T-helper 17 cell (primary cell): Measurements from ENCODE around the gene MRPL28. TPM values are rescaled to one million over a fixed set of nuclear protein-coding genes. Genes with fewer than 3 reads are reported as not detected.

ENCODE experiments used
- ATAC-seq: fragments of 150-1000 bp; cut with Tn5 transposase; 2 replicates; pipeline ENCODE4 v1.10.0; 2021; ENCODE audit warnings: mild to moderate bottlenecking, moderate library complexity
- DNase-seq, 3 donors: peaks; one replicate each; pipeline versions ENCODE4 v3.0.0 to v3.0.0-alpha.2; 2020 to 2021
- H3K9me3 ChIP-seq: one replicate; pipeline ENCODE4 v1.7.0; 2013; ENCODE audit warnings: low read length, mild to moderate bottlenecking; ENCODE audit not compliant: control insufficient read depth, poor library complexity, severe bottlenecking
- H3K27ac Mint-ChIP-seq: one replicate; pipeline ENCODE4 v1.8.0; 2022; ENCODE audit warnings: mild to moderate bottlenecking, moderate library complexity, mixed read lengths
- H3K27me3 Mint-ChIP-seq: one replicate; pipeline ENCODE4 v1.8.0; 2022; ENCODE audit warnings: mixed read lengths
- H3K36me3 Mint-ChIP-seq: one replicate; pipeline ENCODE4 v1.8.0; 2022; ENCODE audit warnings: low read depth, mixed read lengths
- H3K4me1 Mint-ChIP-seq: one replicate; pipeline ENCODE4 v1.8.0; 2022; ENCODE audit warnings: mild to moderate bottlenecking, mixed read lengths
- H3K4me3 Mint-ChIP-seq: one replicate; pipeline ENCODE4 v1.8.0; 2022; ENCODE audit warnings: mild to moderate bottlenecking, moderate library complexity, mixed read lengths
- total RNA-seq, 4 donors: library from RNA in 2 of 4; stranded (reverse) in 2 of 4; gene quantifications; one replicate each; pipeline ENCODE4 v1.2.3 and lab custom pipeline; 2022 to 2026

The MRPL28 gene
- total RNA-seq, 2 donors from 2014 or later = 25.2 to 25.9 TPM

- peak overlapping the region; percentile 91 for H3K27ac Mint-ChIP-seq
Measured at GRCh38 chr16:325375-326145, 44.8 kb downstream of the MRPL28 start.

GRCh38 chr16:324451-325334, 45.6 kb downstream of the MRPL28 start:
- DNase-seq (peak; percentile 67 to 79 (median 75)), ATAC-seq (peak; percentile 88)
- no peaks in the 10 kb centered on the region for H3K27me3 Mint-ChIP-seq
- H3K4me3 Mint-ChIP-seq = peak overlapping the region; percentile 84
- H3K36me3 Mint-ChIP-seq = peaks cover 4% of the 10 kb centered on the region
- H3K27ac Mint-ChIP-seq = peak overlapping the region; percentile 91
- peaks cover 38% of the 10 kb centered on the region for H3K4me1 Mint-ChIP-seq
- H3K9me3 ChIP-seq = no peaks in the 10 kb centered on the region

More at GRCh38 chr16:325375-326145, 44.8 kb downstream of the MRPL28 start:
- peaks cover 37% of the 10 kb centered on the region for H3K4me1 Mint-ChIP-seq
- H3K27me3 Mint-ChIP-seq = no peaks in the 10 kb centered on the region
- H3K4me3 Mint-ChIP-seq = peak overlapping the region; percentile 84
- no peak for ATAC-seq
- DNase-seq = no peak
- H3K9me3 ChIP-seq = no peaks in the 10 kb centered on the region
- no peaks in the 10 kb centered on the region for H3K36me3 Mint-ChIP-seq

- Mint-ChIP-seq H3K4me1 (peaks cover 41% of the 10 kb centered on the region), H3K36me3 (peaks cover 5% of the 10 kb centered on the region), H3K27me3 (no peaks in the 10 kb centered on the region), H3K27ac (peak overlapping the region; percentile 91), H3K4me3 (peak overlapping the region; percentile 84)
- no peaks in the 10 kb centered on the region for H3K9me3 ChIP-seq
- ATAC-seq = no peak
- no peak for DNase-seq
Measured at GRCh38 chr16:324201-324450, 46.2 kb downstream of the MRPL28 start.

- DNase-seq (no peak), ATAC-seq (no peak)
- H3K4me1 Mint-ChIP-seq = peaks cover 47% of the 10 kb centered on the region
- H3K36me3 Mint-ChIP-seq = peaks cover 5% of the 10 kb centered on the region
- no peaks in the 10 kb centered on the region for H3K9me3 ChIP-seq
- no peaks in the 10 kb centered on the region for H3K27me3 Mint-ChIP-seq
- H3K4me3 Mint-ChIP-seq = peak overlapping the region; percentile 33
- peak overlapping the region; percentile 91 for H3K27ac Mint-ChIP-seq
Measured at GRCh38 chr16:322476-323143, 47.7 kb downstream of the MRPL28 start.

GRCh38 chr16:321532-321931, 48.8 kb downstream of the MRPL28 start:
- Mint-ChIP-seq H3K4me3 (no peak overlapping the region), H3K4me1 (peaks cover 47% of the 10 kb centered on the region), H3K27me3 (no peaks in the 10 kb centered on the region), H3K27ac (no peak overlapping the region), H3K36me3 (peaks cover 5% of the 10 kb centered on the region)
- no peaks in the 10 kb centered on the region for H3K9me3 ChIP-seq
- ATAC-seq = no peak
- DNase-seq = no peak

GRCh38 chr16:320206-320605, 50.1 kb downstream of the MRPL28 start:
- ATAC-seq = no peak
- no peaks in the 10 kb centered on the region for H3K27me3 Mint-ChIP-seq
- peak overlapping the region; percentile 87 for H3K27ac Mint-ChIP-seq

GRCh38 chr16:318628-319027, 51.7 kb downstream of the MRPL28 start:
- no peaks in the 10 kb centered on the region for H3K27me3 Mint-ChIP-seq
- peaks cover 34% of the 10 kb centered on the region for H3K4me1 Mint-ChIP-seq
- H3K4me3 Mint-ChIP-seq = no peak overlapping the region
- DNase-seq = no peak
- peaks cover 5% of the 10 kb centered on the region for H3K36me3 Mint-ChIP-seq
- ATAC-seq = no peak
- no peak overlapping the region for H3K27ac Mint-ChIP-seq
- H3K9me3 ChIP-seq = no peaks in the 10 kb centered on the region

More at GRCh38 chr16:320206-320605, 50.1 kb downstream of the MRPL28 start:
- DNase-seq = no peak
- no peaks in the 10 kb centered on the region for H3K9me3 ChIP-seq
- Mint-ChIP-seq H3K36me3 (peaks cover 5% of the 10 kb centered on the region), H3K4me1 (peaks cover 42% of the 10 kb centered on the region), H3K4me3 (no peak overlapping the region)

- Mint-ChIP-seq H3K4me3 (peak overlapping the region; percentile 12), H3K27ac (no peak overlapping the region), H3K27me3 (no peaks in the 10 kb centered on the region), H3K36me3 (peaks cover 5% of the 10 kb centered on the region), H3K4me1 (peaks cover 28% of the 10 kb centered on the region)
- H3K9me3 ChIP-seq = no peaks in the 10 kb centered on the region
- ATAC-seq (no peak), DNase-seq (no peak)
Measured at GRCh38 chr16:317583-317982, 52.8 kb downstream of the MRPL28 start.

Other genes starting within 250 kb of the MRPL28 start
- 10 to 100 TPM; 24.3 to 32.2 TPM for gene NPRL3, start 231.9 kb downstream of the MRPL28 start, total RNA-seq
- not detected for gene HBZ, start 217.9 kb downstream of the MRPL28 start, total RNA-seq
- not detected for gene HBM, start 204.6 kb downstream of the MRPL28 start, total RNA-seq
- gene HBA2, start 197.7 kb downstream of the MRPL28 start, total RNA-seq = not detected
- 1 to 10 TPM in 1 of 2 donors, under 1 TPM in 1; 0.65 to 6.5 TPM for gene HBA1, start 193.9 kb downstream of the MRPL28 start, total RNA-seq
- not detected for gene HBQ1, start 190.1 kb downstream of the MRPL28 start, total RNA-seq
- 100 to 1,000 TPM; 137 to 142 TPM for gene LUC7L, start 141.1 kb downstream of the MRPL28 start, total RNA-seq
- gene FAM234A, start 135.7 kb downstream of the MRPL28 start, total RNA-seq = 10 to 100 TPM; 20.8 to 21.2 TPM
- gene RGS11, start 94.6 kb downstream of the MRPL28 start, total RNA-seq = not detected
- gene ARHGDIG, start 89.9 kb downstream of the MRPL28 start, total RNA-seq = not detected
- gene PDIA2, start 87.4 kb downstream of the MRPL28 start, total RNA-seq = under 1 TPM in 1 of 2 donors, not detected in 1; 0.99 TPM
- gene AXIN1, start 17.8 kb downstream of the MRPL28 start, total RNA-seq = 10 to 100 TPM; 38.9 to 42.5 TPM
- 100 to 1,000 TPM in 1 of 2 donors, 10 to 100 TPM in 1; 39.7 to 106 TPM for gene PGAP6, start 11.4 kb upstream of the MRPL28 start, total RNA-seq
- gene NME4, start 26.7 kb upstream of the MRPL28 start, total RNA-seq = 10 to 100 TPM; 31.9 to 39.8 TPM
- gene DECR2, start 31.3 kb upstream of the MRPL28 start, total RNA-seq = 1 to 10 TPM; 7.5 to 9.0 TPM
- 10 to 100 TPM; 39.9 to 45.1 TPM for gene RAB11FIP3, start 55.1 kb upstream of the MRPL28 start, total RNA-seq
- 10 to 100 TPM; 63.9 to 71.0 TPM for gene CAPN15, start 157.2 kb upstream of the MRPL28 start, total RNA-seq
- not detected for gene PRR35, start 189.9 kb upstream of the MRPL28 start, total RNA-seq
- 1 to 10 TPM in 1 of 2 donors, under 1 TPM in 1; 0.86 to 1.4 TPM for gene NHLRC4, start 196.5 kb upstream of the MRPL28 start, total RNA-seq
- 10 to 100 TPM; 25.6 to 32.4 TPM for gene PIGQ, start 199.4 kb upstream of the MRPL28 start, total RNA-seq
- gene RAB40C, start 219.5 kb upstream of the MRPL28 start, total RNA-seq = 10 to 100 TPM; 10.6 to 11.6 TPM